K562 (cell line): ENCODE data around the gene WDR83. TPM values are rescaled to one million over a fixed set of nuclear protein-coding genes. Genes with fewer than 3 reads are reported as not detected.

ENCODE experiments used
- AFF4 ChIP-seq: sonication (generic); formaldehyde crosslinking; IDR thresholded peaks from 2 replicates; pipeline ENCODE4 v1.8.0; 2023; ENCODE audit warnings: mild to moderate bottlenecking, missing genetic modification reagents
- ATF2 ChIP-seq: sonication (generic); formaldehyde crosslinking; IDR thresholded peaks from 2 replicates; pipeline ENCODE4 v1.8.1; 2022; ENCODE audit warnings: missing genetic modification reagents
- CEBPG ChIP-seq, 3 experiments: fragments of 200-800 bp in 1 of 3; sonication (Bioruptor generic) in 1 of 3; sonication (generic) in 1 of 3; formaldehyde crosslinking in 1 of 3; IDR thresholded peaks in 2 of 3; conservative IDR thresholded peaks in 1 of 3; 2 replicates each; pipeline versions ENCODE4 v1.6.1 to v1.8.0; 2016 to 2022; ENCODE audit warnings: missing compliant biosample characterization in 2 of 3, missing genetic modification characterization in 2 of 3, mild to moderate bottlenecking in 1 of 3, missing genetic modification reagents in 1 of 3
- DEAF1 ChIP-seq: fragments of 450-650 bp; formaldehyde crosslinking; IDR thresholded peaks from 2 replicates; pipeline ENCODE4 v1.4.0; 2020; ENCODE audit warnings: mild to moderate bottlenecking, moderate library complexity
- DIDO1 ChIP-seq: fragments of 450-650 bp; IDR thresholded peaks from 2 replicates; pipeline ENCODE4 v1.6.1; 2016; ENCODE audit warnings: low read depth, missing biosample characterization, missing genetic modification characterization
- GATA2 ChIP-seq: sonication (generic); formaldehyde crosslinking; IDR thresholded peaks from 2 replicates; pipeline ENCODE4 v1.4.0; 2020; ENCODE audit warnings: mild to moderate bottlenecking, missing genetic modification reagents
- HDAC1 ChIP-seq, 2 experiments: fragments of 450-650 bp; IDR thresholded peaks; 2 replicates each; pipeline ENCODE4 v1.6.1; 2016 to 2017; ENCODE audit warnings: inconsistent platforms in 1 of 2, mild to moderate bottlenecking in 1 of 2, moderate library complexity in 1 of 2
- HDAC8 ChIP-seq: fragments of 450-650 bp; IDR thresholded peaks from 2 replicates; pipeline ENCODE4 v1.6.1; 2016; ENCODE audit warnings: mild to moderate bottlenecking, missing genetic modification characterization, moderate library complexity, missing compliant biosample characterization
- KDM1A ChIP-seq, 2 experiments: fragments of 450-650 bp; IDR thresholded peaks; 2 replicates each; pipeline ENCODE4 v1.6.1; 2016; ENCODE audit warnings: mild to moderate bottlenecking in 2 of 2
- NFYB ChIP-seq: IDR thresholded peaks from 2 replicates; pipeline ENCODE4 v1.6.1; 2011; ENCODE audit warnings: mild to moderate bottlenecking, moderate library complexity; ENCODE audit not compliant: insufficient read length; ENCODE audit errors: extremely low read depth
- PPARD ChIP-seq: fragments of 250-450 bp; sonication (Bioruptor Pico); IDR thresholded peaks from 2 replicates; pipeline ENCODE4 v1.8.0; 2022; ENCODE audit warnings: inconsistent platforms, mild to moderate bottlenecking, moderate library complexity
- PREB ChIP-seq: sonication (generic); formaldehyde crosslinking; IDR thresholded peaks from 2 replicates; pipeline ENCODE4 v1.8.1; 2023; ENCODE audit warnings: mild to moderate bottlenecking, missing genetic modification reagents
- PTBP1 ChIP-seq: fragments of 200-400 bp; formaldehyde crosslinking; IDR thresholded peaks from 2 replicates; pipeline ENCODE4 v1.6.1; 2017; ENCODE audit warnings: low read depth, low read length
- PTTG1 ChIP-seq: fragments of 450-650 bp; IDR thresholded peaks from 2 replicates; pipeline ENCODE4 v1.6.1; 2016; ENCODE audit warnings: low read depth, mild to moderate bottlenecking, missing genetic modification characterization, missing compliant biosample characterization
- SOX6 ChIP-seq: fragments of 450-650 bp; IDR thresholded peaks from 2 replicates; pipeline ENCODE4 v1.6.1; 2014; ENCODE audit warnings: mild to moderate bottlenecking
- SP1 ChIP-seq: sonication (generic); formaldehyde crosslinking; IDR thresholded peaks from 2 replicates; pipeline ENCODE4 v1.8.1; 2022; ENCODE audit warnings: mild to moderate bottlenecking, missing genetic modification reagents
- USF2 ChIP-seq: sonication (generic); formaldehyde crosslinking; IDR thresholded peaks from 2 replicates; pipeline ENCODE4 v1.5.0; 2020; ENCODE audit warnings: missing genetic modification reagents
- polyA plus RNA-seq, 8 experiments: library from polyadenylated mRNA; depleted of rRNA in 4 of 8; stranded (reverse) in 5 of 8; unstranded in 3 of 8; fragments of >200 nt; fragmentation: Nextera tagmentation in 2 of 8; fragmentation: Illumina TruSeq in 1 of 8; extraction: Ambion mirVana in 2 of 8; extraction: Trizol in 1 of 8; gene quantifications; 2 replicates each; pipeline versions ENCODE4 v1.2.1 to v1.2.3, GENCODE V29; 2011 to 2014; ENCODE audit warnings: inconsistent platforms in 1 of 8, missing spikeins in 1 of 8
- total RNA-seq, 7 experiments: library from RNA; depleted of rRNA in 6 of 7; stranded (reverse); fragments of >200 nt in 6 of 7; fragmentation: Illumina TruSeq in 2 of 7; extraction: Trizol in 2 of 7; gene quantifications; 2 replicates each; pipeline versions ENCODE4 v1.2.1 to v1.2.3, GENCODE V29; 2011 to 2021; ENCODE audit warnings: low replicate concordance in 1 of 7

Gene WDR83
- total and polyA plus RNA-seq, 9 of the 15 experiments (the other 6 are each of a cell fraction or from before 2014, with no cell fraction given): 0.52 to 21.3 (median 4.2) TPM

GRCh38 chr19:12722566-12723380 is 56.2 kb downstream of the WDR83 start (continued):
- TF ChIP-seq AFF4 (CRISPR knock-in tag): 0 out of 2 replicates have a peak, but pooled peaks have one; percentile 54
- peak; percentile 64 for TF ChIP-seq NFYB
- peak in 1 of 2 experiments; percentile 80; a peak in 2 of 4 replicates for TF ChIP-seq HDAC1 (IDR thresholded peaks at IDR 0.05)
- TF ChIP-seq DIDO1 (tag): peak; percentile 93
- TF ChIP-seq PPARD (CRISPR knock-in tag): no peak
- TF ChIP-seq KDM1A (IDR thresholded peaks at IDR 0.05): peak in 1 of 2 experiments; percentile 37; a peak in 1 of 4 replicates
- no peak; the same call in 1 of the 2 replicates for TF ChIP-seq CEBPG (CRISPR knock-in tag; IDR thresholded peaks at IDR 0.05)
- TF ChIP-seq CEBPG (tag; conservative IDR thresholded peaks at IDR 0.05 in 1 of 2, IDR thresholded peaks at IDR 0.05 in 1 of 2): peak in 1 of 2 experiments; percentile 61; a peak in 2 of 4 replicates
- peak; percentile 42; the same call in 1 of the 2 replicates for TF ChIP-seq SOX6
- TF ChIP-seq USF2 (CRISPR knock-in tag): peak; percentile 98
- TF ChIP-seq PREB (CRISPR knock-in tag): 0 out of 2 replicates have a peak, but pooled peaks have one; percentile 81
- TF ChIP-seq PTTG1 (tag): no peak
- no peak for TF ChIP-seq HDAC8 (tag)
- peak; percentile 74; the same call in 1 of the 2 replicates for TF ChIP-seq SP1 (CRISPR knock-in tag)
- no peak for TF ChIP-seq GATA2 (CRISPR knock-in tag)
- TF ChIP-seq ATF2 (CRISPR knock-in tag): no peak
- TF ChIP-seq DEAF1: 0 out of 2 replicates have a peak, but pooled peaks have one; percentile 19
- TF ChIP-seq PTBP1: no peak
